Stimulated activated CD8-positive, alpha-beta memory T cell treated with anti-CD3 and anti-CD28 coated beads, Interleukin-12 subunit alpha, Interleukin-12 subunit beta, amount 100 ng/mL, for 1 hour (primary cell): ENCODE results near the gene CLPSL2.

Source experiments
- DNase-seq: peaks from one replicate; pipeline ENCODE4 v3.0.0-alpha.2; 2020; ENCODE audit warnings: low read depth

Gene CLPSL2

GRCh38 chr6:35787266-35788218, 11.1 kb downstream of the CLPSL2 start:
- DNase-seq = no peak

- DNase-seq = no peak
These were observed 12.1 kb downstream of the CLPSL2 start for GRCh38 chr6:35788423-35788982.

GRCh38 chr6:35790683-35791082, 14.3 kb downstream of the CLPSL2 start:
- DNase-seq = no peak

- DNase-seq = no peak
These were observed 18.4 kb downstream of the CLPSL2 start for GRCh38 chr6:35794536-35795452.

GRCh38 chr6:35795453-35796071, 19.2 kb downstream of the CLPSL2 start:
- no peak for DNase-seq

- DNase-seq = no peak
These were observed 19.8 kb downstream of the CLPSL2 start for GRCh38 chr6:35796236-35796635.

GRCh38 chr6:35797837-35798526, 21.6 kb downstream of the CLPSL2 start:
- no peak for DNase-seq

GRCh38 chr6:35798706-35799105, 22.3 kb downstream of the CLPSL2 start:
- DNase-seq = no peak

- DNase-seq = no peak
These were observed 24.8 kb downstream of the CLPSL2 start for GRCh38 chr6:35801148-35801547.

- no peak for DNase-seq
These were observed 28.8 kb downstream of the CLPSL2 start, which contains the start of gene LHFPL5 for GRCh38 chr6:35804996-35805736. Gene LHFPL5, plus strand, starts transcription at chr6:35805352. Its CDS starts 319 bp downstream, at chr6:35805671.

GRCh38 chr6:35808688-35809087, 32.3 kb downstream of the CLPSL2 start:
- DNase-seq = no peak

GRCh38 chr6:35809809-35810208, 33.4 kb downstream of the CLPSL2 start:
- no peak for DNase-seq

GRCh38 chr6:35810971-35811698, 34.7 kb downstream of the CLPSL2 start:
- DNase-seq = no peak

GRCh38 chr6:35811699-35811995, 35.2 kb downstream of the CLPSL2 start:
- no peak for DNase-seq

- DNase-seq = no peak
These were observed 41.1 kb downstream of the CLPSL2 start for GRCh38 chr6:35817515-35817914.

- DNase-seq = no peak
These were observed 47.2 kb downstream of the CLPSL2 start for GRCh38 chr6:35823601-35824000.

- DNase-seq = no peak
These were observed 48.3 kb downstream of the CLPSL2 start for GRCh38 chr6:35824552-35825192.
